ENCODE data around the gene APOC4. TPM values are rescaled to one million over a fixed set of nuclear protein-coding genes. Genes with fewer than 3 reads are reported as not detected.
"Not testable (repeated sequence)": the region's sequence is repeated elsewhere in the genome, so short reads cannot be mapped to it uniquely, and the experiment has no call there.

APOC4 gene
- total and polyA plus RNA-seq, 7 experiments from 2014 or later, result not detected

DNA sequence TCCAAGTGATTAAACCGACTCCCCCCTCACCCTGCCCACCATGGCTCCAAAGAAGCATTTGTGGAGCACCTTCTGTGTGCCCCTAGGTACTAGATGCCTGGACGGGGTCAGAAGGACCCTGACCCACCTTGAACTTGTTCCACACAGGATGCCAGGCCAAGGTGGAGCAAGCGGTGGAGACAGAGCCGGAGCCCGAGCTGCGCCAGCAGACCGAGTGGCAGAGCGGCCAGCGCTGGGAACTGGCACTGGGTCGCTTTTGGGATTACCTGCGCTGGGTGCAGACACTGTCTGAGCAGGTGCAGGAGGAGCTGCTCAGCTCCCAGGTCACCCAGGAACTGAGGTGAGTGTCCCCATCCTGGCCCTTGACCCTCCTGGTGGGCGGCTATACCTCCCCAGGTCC, 34.4 kb upstream of the APOC4 start:
- peaks cover 0 to 6% (median 0%) of the 10 kb centered on the region in 5 donors for H3K36me3 Mint-ChIP-seq
- H3K4me1 Mint-ChIP-seq, result peaks cover 5 to 15% (median 10%) of the 10 kb centered on the region in 7 donors
- H3K4me1 ChIP-seq (ENCODE audit: control insufficient read depth in 2 of 2, insufficient read depth in 2 of 2, low read length in 2 of 2), result no peaks in the 10 kb centered on the region
- no peaks in the 10 kb centered on the region for H3K9me3 Mint-ChIP-seq
- DNase-seq (no peak), ATAC-seq (no peak)
- H3K9me3 ChIP-seq (ENCODE audit: control insufficient read depth in 2 of 3, low read length in 3 of 3), result no peaks in the 10 kb centered on the region
- peaks cover 21 to 34% (median 28%) of the 10 kb centered on the region in 5 donors for H3K27me3 Mint-ChIP-seq
- POLR2A ChIA-PET, result no interaction called here
- intact Hi-C loops (cut with micrococcal nuclease), result no loop called here
- H3K4me3 ChIP-seq (ENCODE audit: low read length), result no peak overlapping the region
- no peak overlapping the region for H3K27ac ChIP-seq (ENCODE audit: low read depth, low read length)
- CTCF ChIA-PET, result no interaction called here
- H3K27me3 ChIP-seq (ENCODE audit: control insufficient read depth in 2 of 2, insufficient read depth in 2 of 2, low read length in 2 of 2), result peaks cover 0 to 4% of the 10 kb centered on the region in 2 donors
- H3K4me3 Mint-ChIP-seq, result no peak overlapping the region
- peaks cover 0 to 9% (median 0%) of the 10 kb centered on the region in 3 experiments for H3K36me3 ChIP-seq (ENCODE audit: control insufficient read depth in 2 of 3, insufficient read depth in 3 of 3, low read length in 3 of 3)
- H3K27ac Mint-ChIP-seq, result no peak overlapping the region

DNA sequence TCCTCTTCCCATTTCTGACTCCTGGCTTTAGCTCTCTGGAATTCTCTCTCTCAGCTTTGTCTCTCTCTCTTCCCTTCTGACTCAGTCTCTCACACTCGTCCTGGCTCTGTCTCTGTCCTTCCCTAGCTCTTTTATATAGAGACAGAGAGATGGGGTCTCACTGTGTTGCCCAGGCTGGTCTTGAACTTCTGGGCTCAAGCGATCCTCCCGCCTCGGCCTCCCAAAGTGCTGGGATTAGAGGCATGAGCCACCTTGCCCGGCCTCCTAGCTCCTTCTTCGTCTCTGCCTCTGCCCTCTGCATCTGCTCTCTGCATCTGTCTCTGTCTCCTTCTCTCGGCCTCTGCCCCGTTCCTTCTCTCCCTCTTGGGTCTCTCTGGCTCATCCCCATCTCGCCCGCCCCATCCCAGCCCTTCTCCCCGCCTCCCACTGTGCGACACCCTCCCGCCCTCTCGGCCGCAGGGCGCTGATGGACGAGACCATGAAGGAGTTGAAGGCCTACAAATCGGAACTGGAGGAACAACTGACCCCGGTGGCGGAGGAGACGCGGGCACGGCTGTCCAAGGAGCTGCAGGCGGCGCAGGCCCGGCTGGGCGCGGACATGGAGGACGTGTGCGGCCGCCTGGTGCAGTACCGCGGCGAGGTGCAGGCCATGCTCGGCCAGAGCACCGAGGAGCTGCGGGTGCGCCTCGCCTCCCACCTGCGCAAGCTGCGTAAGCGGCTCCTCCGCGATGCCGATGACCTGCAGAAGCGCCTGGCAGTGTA, 33.8 kb upstream of the APOC4 start:
- Histone ChIP-seq H3K4me3 (ENCODE audit: low read length) (no peak overlapping the region), H3K36me3 (ENCODE audit: control insufficient read depth in 2 of 3, insufficient read depth in 3 of 3, low read length in 3 of 3) (peaks cover 0 to 2% (median 0%) of the 10 kb centered on the region in 3 experiments), H3K9me3 (ENCODE audit: control insufficient read depth in 2 of 3, low read length in 3 of 3) (no peaks in the 10 kb centered on the region), H3K27ac (ENCODE audit: low read depth, low read length) (no peak overlapping the region), H3K4me1 (ENCODE audit: control insufficient read depth in 2 of 2, insufficient read depth in 2 of 2, low read length in 2 of 2) (no peaks in the 10 kb centered on the region), H3K27me3 (ENCODE audit: control insufficient read depth in 2 of 2, insufficient read depth in 2 of 2, low read length in 2 of 2) (peaks cover 0 to 4% of the 10 kb centered on the region in 2 donors)
- H3K4me1 Mint-ChIP-seq, result peaks cover 5 to 15% (median 10%) of the 10 kb centered on the region in 7 donors
- H3K4me3 Mint-ChIP-seq, result peak overlapping the region in 1 of 10 donors; percentile 17
- peaks cover 26 to 40% (median 34%) of the 10 kb centered on the region in 5 donors for H3K27me3 Mint-ChIP-seq
- H3K36me3 Mint-ChIP-seq, result peaks cover 0 to 4% (median 0%) of the 10 kb centered on the region in 5 donors
- H3K27ac Mint-ChIP-seq, result no peak overlapping the region
- DNase-seq, result no peak
- CTCF ChIA-PET, result no interaction called here
- POLR2A ChIA-PET, result no interaction called here
- H3K9me3 Mint-ChIP-seq, result no peaks in the 10 kb centered on the region
- intact Hi-C loops (cut with micrococcal nuclease), result no loop called here
- no peak for ATAC-seq

DNA sequence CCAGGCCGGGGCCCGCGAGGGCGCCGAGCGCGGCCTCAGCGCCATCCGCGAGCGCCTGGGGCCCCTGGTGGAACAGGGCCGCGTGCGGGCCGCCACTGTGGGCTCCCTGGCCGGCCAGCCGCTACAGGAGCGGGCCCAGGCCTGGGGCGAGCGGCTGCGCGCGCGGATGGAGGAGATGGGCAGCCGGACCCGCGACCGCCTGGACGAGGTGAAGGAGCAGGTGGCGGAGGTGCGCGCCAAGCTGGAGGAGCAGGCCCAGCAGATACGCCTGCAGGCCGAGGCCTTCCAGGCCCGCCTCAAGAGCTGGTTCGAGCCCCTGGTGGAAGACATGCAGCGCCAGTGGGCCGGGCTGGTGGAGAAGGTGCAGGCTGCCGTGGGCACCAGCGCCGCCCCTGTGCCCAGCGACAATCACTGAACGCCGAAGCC, 33.2 kb upstream of the APOC4 start:
- Histone ChIP-seq H3K36me3 (ENCODE audit: control insufficient read depth in 2 of 3, insufficient read depth in 3 of 3, low read length in 3 of 3) (no peaks in the 10 kb centered on the region), H3K9me3 (ENCODE audit: control insufficient read depth in 2 of 3, low read length in 3 of 3) (no peaks in the 10 kb centered on the region), H3K27ac (ENCODE audit: low read depth, low read length) (no peak overlapping the region), H3K4me3 (ENCODE audit: low read length) (no peak overlapping the region), H3K27me3 (ENCODE audit: control insufficient read depth in 2 of 2, insufficient read depth in 2 of 2, low read length in 2 of 2) (peaks cover 0 to 4% of the 10 kb centered on the region in 2 donors), H3K4me1 (ENCODE audit: control insufficient read depth in 2 of 2, insufficient read depth in 2 of 2, low read length in 2 of 2) (no peaks in the 10 kb centered on the region)
- POLR2A ChIA-PET, result no interaction called here
- no peak for DNase-seq
- CTCF ChIA-PET, result no interaction called here
- no peak for ATAC-seq
- H3K4me1 Mint-ChIP-seq, result peaks cover 5 to 17% (median 7%) of the 10 kb centered on the region in 7 donors
- intact Hi-C loops (cut with micrococcal nuclease), result no loop called here
- H3K9me3 Mint-ChIP-seq, result no peaks in the 10 kb centered on the region
- H3K27me3 Mint-ChIP-seq, result peaks cover 30 to 45% (median 38%) of the 10 kb centered on the region in 5 donors
- no peak overlapping the region for H3K27ac Mint-ChIP-seq
- no peak overlapping the region for H3K4me3 Mint-ChIP-seq
- H3K36me3 Mint-ChIP-seq, result peaks cover 0 to 4% (median 0%) of the 10 kb centered on the region in 5 donors

DNA sequence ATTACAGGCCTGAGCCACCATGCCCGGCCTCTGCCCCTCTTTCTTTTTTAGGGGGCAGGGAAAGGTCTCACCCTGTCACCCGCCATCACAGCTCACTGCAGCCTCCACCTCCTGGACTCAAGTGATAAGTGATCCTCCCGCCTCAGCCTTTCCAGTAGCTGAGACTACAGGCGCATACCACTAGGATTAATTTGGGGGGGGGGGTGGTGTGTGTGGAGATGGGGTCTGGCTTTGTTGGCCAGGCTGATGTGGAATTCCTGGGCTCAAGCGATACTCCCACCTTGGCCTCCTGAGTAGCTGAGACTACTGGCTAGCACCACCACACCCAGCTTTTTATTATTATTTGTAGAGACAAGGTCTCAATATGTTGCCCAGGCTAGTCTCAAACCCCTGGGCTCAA, 32.3 kb upstream of the APOC4 start:
- Mint-ChIP-seq H3K36me3 (peaks cover 0 to 4% (median 0%) of the 10 kb centered on the region in 5 donors), H3K4me1 (peaks cover 8 to 26% (median 13%) of the 10 kb centered on the region in 7 donors), H3K27me3 (peaks cover 40 to 51% (median 45%) of the 10 kb centered on the region in 5 donors), H3K4me3 (no peak overlapping the region), H3K27ac (no peak overlapping the region), H3K9me3 (no peaks in the 10 kb centered on the region)
- peaks cover 0 to 4% of the 10 kb centered on the region in 2 donors for H3K27me3 ChIP-seq (ENCODE audit: control insufficient read depth in 2 of 2, insufficient read depth in 2 of 2, low read length in 2 of 2)
- intact Hi-C loops (cut with micrococcal nuclease), result no loop called here
- H3K4me3 ChIP-seq (ENCODE audit: low read length), result no peak overlapping the region
- CTCF ChIA-PET, result no interaction called here
- no peak for DNase-seq
- ATAC-seq, result no peak
- H3K9me3 ChIP-seq (ENCODE audit: control insufficient read depth in 2 of 3, low read length in 3 of 3), result no peaks in the 10 kb centered on the region
- no peaks in the 10 kb centered on the region for H3K4me1 ChIP-seq (ENCODE audit: control insufficient read depth in 2 of 2, insufficient read depth in 2 of 2, low read length in 2 of 2)
- no peaks in the 10 kb centered on the region for H3K36me3 ChIP-seq (ENCODE audit: control insufficient read depth in 2 of 3, insufficient read depth in 3 of 3, low read length in 3 of 3)
- no peak overlapping the region for H3K27ac ChIP-seq (ENCODE audit: low read depth, low read length)
- POLR2A ChIA-PET, result no interaction called here

DNA sequence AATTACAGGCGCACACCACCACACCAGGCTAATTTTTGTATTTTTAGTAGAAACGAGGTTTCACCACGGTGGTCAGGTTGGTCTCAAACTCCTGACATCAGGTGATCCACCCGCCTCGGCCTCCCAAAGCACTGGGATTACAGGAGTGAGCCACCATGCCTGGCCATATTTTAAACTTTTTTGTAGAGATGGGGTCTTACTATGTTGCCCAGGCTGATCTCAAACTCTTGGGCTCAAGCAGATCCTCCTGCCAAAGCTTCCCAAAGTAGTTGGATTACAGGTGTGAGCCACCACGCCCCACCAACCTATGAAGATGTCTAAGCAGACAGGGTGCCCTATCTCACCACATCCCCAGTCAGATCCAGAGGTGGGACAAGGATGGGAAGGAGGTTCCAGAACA, 30.1 kb upstream of the APOC4 start:
- H3K9me3 ChIP-seq (ENCODE audit: control insufficient read depth in 2 of 3, low read length in 3 of 3); intact Hi-C loops (cut with micrococcal nuclease); H3K36me3 Mint-ChIP-seq; H3K9me3 Mint-ChIP-seq; CTCF ChIA-PET; ATAC-seq; H3K27ac ChIP-seq (ENCODE audit: low read depth, low read length); H3K4me1 ChIP-seq (ENCODE audit: control insufficient read depth in 2 of 2, insufficient read depth in 2 of 2, low read length in 2 of 2); H3K4me3 ChIP-seq (ENCODE audit: low read length); H3K4me3 Mint-ChIP-seq; H3K36me3 ChIP-seq (ENCODE audit: control insufficient read depth in 2 of 3, insufficient read depth in 3 of 3, low read length in 3 of 3); DNase-seq; POLR2A ChIA-PET; H3K27me3 ChIP-seq (ENCODE audit: control insufficient read depth in 2 of 2, insufficient read depth in 2 of 2, low read length in 2 of 2): not testable (repeated sequence)
- Mint-ChIP-seq H3K27ac (peak overlapping the region in 1 of 9 donors; percentile 56), H3K27me3 (peaks cover 29 to 40% (median 35%) of the 10 kb centered on the region in 5 donors), H3K4me1 (peaks cover 4 to 19% (median 7%) of the 10 kb centered on the region in 7 donors)

DNA sequence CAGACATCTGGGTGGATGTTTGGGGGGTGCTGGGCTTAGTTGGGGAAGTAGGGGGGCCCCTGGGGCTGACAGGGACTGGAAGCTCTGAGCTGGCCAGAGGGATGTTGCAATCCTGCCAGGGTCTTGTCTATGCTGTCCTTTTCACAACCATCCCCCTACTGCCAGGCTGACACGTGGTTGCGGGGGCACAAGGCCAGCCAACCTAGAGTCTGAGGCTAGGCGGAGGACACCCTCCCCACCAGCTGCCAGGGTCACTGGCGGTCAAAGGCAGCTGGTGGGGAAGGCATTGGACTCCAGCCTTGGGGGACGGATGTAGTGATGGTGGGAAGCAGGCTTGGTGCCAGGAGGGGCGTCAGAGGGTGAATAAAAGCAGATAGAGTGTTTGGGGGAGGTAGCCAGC, 29.2 kb upstream of the APOC4 start:
- no peak overlapping the region for H3K27ac Mint-ChIP-seq
- Histone ChIP-seq H3K4me1 (ENCODE audit: control insufficient read depth in 2 of 2, insufficient read depth in 2 of 2, low read length in 2 of 2) (no peaks in the 10 kb centered on the region), H3K4me3 (ENCODE audit: low read length) (no peak overlapping the region), H3K36me3 (ENCODE audit: control insufficient read depth in 2 of 3, insufficient read depth in 3 of 3, low read length in 3 of 3) (no peaks in the 10 kb centered on the region), H3K27ac (ENCODE audit: low read depth, low read length) (no peak overlapping the region), H3K9me3 (ENCODE audit: control insufficient read depth in 2 of 3, low read length in 3 of 3) (no peaks in the 10 kb centered on the region), H3K27me3 (ENCODE audit: control insufficient read depth in 2 of 2, insufficient read depth in 2 of 2, low read length in 2 of 2) (no peaks in the 10 kb centered on the region)
- H3K9me3 Mint-ChIP-seq, result no peaks in the 10 kb centered on the region
- H3K27me3 Mint-ChIP-seq, result peaks cover 26 to 36% (median 32%) of the 10 kb centered on the region in 5 donors
- H3K4me1 Mint-ChIP-seq, result peaks cover 4 to 19% (median 7%) of the 10 kb centered on the region in 7 donors
- ChIA-PET POLR2A (no interaction called here), CTCF (no interaction called here)
- peak overlapping the region in 2 of 10 donors; percentile 9 to 51 for H3K4me3 Mint-ChIP-seq
- no peak for DNase-seq
- H3K36me3 Mint-ChIP-seq, result peaks cover 0 to 4% (median 0%) of the 10 kb centered on the region in 5 donors
- intact Hi-C loops (cut with micrococcal nuclease), result no loop called here
- no peak for ATAC-seq

Measured in naive thymus-derived CD4-positive, alpha-beta T cell (primary cell).